K562 (cell line): ENCODE results near the gene CUEDC2. TPM values are rescaled to one million over a fixed set of nuclear protein-coding genes. Genes with fewer than 3 reads are reported as not detected.

Source experiments
- ATAC-seq: fragments of 200-7000 bp; cut with Tn5 transposase; 3 replicates; pipeline ENCODE4 v1.9.1; 2020; ENCODE audit warnings: moderate library complexity
- BruUV-seq: library from RNA; stranded (reverse); fragments of 400-500 nt; replicated peaks from 2 replicates; lab custom pipeline; 2021; lab: Mats Ljungman, UMichigan
- CTCF ChIA-PET: fragments of 300-600 bp; formaldehyde crosslinking; extraction: SDS; loops from one replicate; lab custom pipeline; 2021; ENCODE audit warnings: low intra/inter-chr PET ratio; lab: Yijun Ruan, JAX
- POLR2A ChIA-PET: fragments of 300-600, 350-650 bp; sonication (Branson Sonifier 250); formaldehyde crosslinking; extraction: SDS; loops from one replicate; lab custom pipeline; 2021; ENCODE audit warnings: antibody characterized with exemption, inconsistent platforms; lab: Yijun Ruan, JAX
- DNase-seq, 4 experiments: peaks; one replicate each; pipeline versions ENCODE4 v3.0.0 to v3.0.0-alpha.2; 2011 to 2018; ENCODE audit warnings: low spot score in 3 of 4, mixed read lengths in 3 of 4; ENCODE audit errors: extremely low read depth in 1 of 4
- FAIRE-seq: peaks from 2 replicates; lab custom pipeline; 2011; peaks lifted over from hg19 to GRCh38; lab: Jason Lieb, UNC
- H2AFZ ChIP-seq: 2 replicates; pipeline ENCODE4 v1.6.0; 2011; ENCODE audit warnings: low read depth, low read length, control low read depth, inconsistent platforms
- H3K27ac ChIP-seq: fragments of 200-600 bp; 3 replicates; pipeline ENCODE4 v1.8.0; 2011; ENCODE audit warnings: low read depth, mild to moderate bottlenecking, control low read depth, inconsistent platforms, low read length, moderate library complexity, mixed read lengths; ENCODE audit errors: extremely low read depth
- H3K27me3 ChIP-seq, 2 experiments: fragments of 300-600 bp in 1 of 2; 2 replicates in 1 of 2; 3 replicates in 1 of 2; pipeline versions ENCODE4 v1.6.0 to v1.8.0; 2011; ENCODE audit warnings: inconsistent platforms in 2 of 2, low read length in 2 of 2, mild to moderate bottlenecking in 1 of 2, mixed read lengths in 1 of 2, moderate library complexity in 1 of 2; ENCODE audit not compliant: control insufficient read depth in 2 of 2, insufficient read depth in 2 of 2
- H3K36me3 ChIP-seq: fragments of 300-600 bp; 3 replicates; pipeline ENCODE4 v1.8.0; 2011; ENCODE audit warnings: mild to moderate bottlenecking, low read length, inconsistent platforms; ENCODE audit not compliant: control insufficient read depth, insufficient read depth
- H3K4me1 ChIP-seq, 2 experiments: fragments of 200-600 bp in 1 of 2; replicated peaks in 1 of 2; 2 replicates in 1 of 2; 3 replicates in 1 of 2; pipeline versions ENCODE4 v1.5.1 to v1.8.0; 2011; ENCODE audit warnings: inconsistent platforms in 2 of 2, low read length in 2 of 2, mild to moderate bottlenecking in 1 of 2, mixed read lengths in 1 of 2, moderate library complexity in 1 of 2; ENCODE audit not compliant: control insufficient read depth in 2 of 2, insufficient read depth in 2 of 2
- H3K4me2 ChIP-seq: 2 replicates; pipeline ENCODE4 v1.6.1; 2011; ENCODE audit warnings: low read length, control low read depth, inconsistent platforms, mixed read lengths; ENCODE audit not compliant: insufficient read depth
- H3K4me3 ChIP-seq: fragments of 200-600 bp; sonication (generic), shearing (Covaris generic); 2 replicates; pipeline ENCODE4 v1.5.1; 2016; ENCODE audit warnings: control low read depth, inconsistent platforms
- H3K79me2 ChIP-seq: fragments of 200-600 bp; 3 replicates; pipeline ENCODE4 v1.8.0; 2011; ENCODE audit warnings: low read length, inconsistent platforms; ENCODE audit not compliant: control insufficient read depth, insufficient read depth
- H3K9ac ChIP-seq, 2 experiments: 2 replicates each; pipeline versions ENCODE4 v1.6.0 to v1.6.1; 2011; ENCODE audit warnings: low read depth in 2 of 2, low read length in 2 of 2, control low read depth in 1 of 2, inconsistent platforms in 1 of 2, mild to moderate bottlenecking in 1 of 2, mixed read lengths in 1 of 2; ENCODE audit not compliant: insufficient read depth in 1 of 2
- H3K9me1 ChIP-seq: one replicate; pipeline ENCODE4 v1.6.0; 2011; ENCODE audit warnings: inconsistent platforms, mild to moderate bottlenecking, low read length, moderate library complexity; ENCODE audit not compliant: control insufficient read depth, insufficient read depth
- H3K9me3 ChIP-seq: replicated peaks from 2 replicates; pipeline ENCODE4 v1.5.1; 2011; ENCODE audit warnings: low read depth, low read length, inconsistent platforms; ENCODE audit not compliant: control insufficient read depth, insufficient read depth
- H4K20me1 ChIP-seq: replicated peaks from 2 replicates; pipeline ENCODE4 v1.6.1; 2011; ENCODE audit warnings: low read length, inconsistent platforms, mixed read lengths; ENCODE audit not compliant: control insufficient read depth, insufficient read depth
- ATF4 ChIP-seq: fragments of 450-650 bp; formaldehyde crosslinking; IDR thresholded peaks from 2 replicates; pipeline ENCODE4 v1.4.0; 2022; ENCODE audit warnings: mild to moderate bottlenecking, moderate library complexity
- FOXK2 ChIP-seq, 2 experiments: fragments of 450-650 bp; IDR thresholded peaks in 1 of 2; conservative IDR thresholded peaks in 1 of 2; 2 replicates each; pipeline ENCODE4 v1.6.1; 2016; ENCODE audit warnings: low read depth in 2 of 2, mild to moderate bottlenecking in 1 of 2
- HDAC8 ChIP-seq: fragments of 450-650 bp; IDR thresholded peaks from 2 replicates; pipeline ENCODE4 v1.6.1; 2016; ENCODE audit warnings: mild to moderate bottlenecking, missing genetic modification characterization, moderate library complexity, missing compliant biosample characterization
- NFIX ChIP-seq: fragments of 250-450 bp; sonication (Bioruptor Pico); IDR thresholded peaks from 2 replicates; pipeline ENCODE4 v1.4.0; 2020; ENCODE audit warnings: low read depth, mild to moderate bottlenecking, moderate library complexity
- TCF7 ChIP-seq: sonication (generic); IDR thresholded peaks from 2 replicates; pipeline ENCODE4 v1.6.1; 2016; ENCODE audit warnings: antibody characterized with exemption, borderline replicate concordance
- TEAD2 ChIP-seq: fragments of 450-650 bp; IDR thresholded peaks from 2 replicates; pipeline ENCODE4 v1.6.1; 2016; ENCODE audit warnings: missing genetic modification characterization, control low read depth, missing compliant biosample characterization
- ZFP91 ChIP-seq: sonication (generic); formaldehyde crosslinking; IDR thresholded peaks from 2 replicates; pipeline ENCODE4 v1.8.0; 2022; ENCODE audit warnings: mild to moderate bottlenecking, missing genetic modification reagents
- ZNF274 ChIP-seq: IDR thresholded peaks from 2 replicates; pipeline ENCODE4 v1.6.1; 2011; ENCODE audit warnings: low read depth, mild to moderate bottlenecking, low read length, moderate library complexity, borderline replicate concordance
- ZNF324 ChIP-seq: fragments of 250-450 bp; sonication (Bioruptor Pico); IDR thresholded peaks from 2 replicates; pipeline ENCODE4 v1.4.0; 2020; ENCODE audit warnings: mild to moderate bottlenecking
- WGBS: fragments of 100-300 bp; shearing (Covaris generic); methylation state at CpG from one replicate; pipeline ENCODE4 v1.1.6; 2016; ENCODE audit warnings: low coverage, mixed read lengths; ENCODE audit not compliant: insufficient coverage; ENCODE audit errors: missing lambda C conversion rate; 5-methylcytosine and 5-hydroxymethylcytosine counted together
- in situ Hi-C: fragments of 300-500 bp; cut with MboI; formaldehyde crosslinking; loops from 4 replicates; pipeline ENCODE4 v1.15.0; 2018; ENCODE audit warnings: inconsistent platforms, mixed read lengths
- intact Hi-C: fragments of 100-400 bp; cut with micrococcal nuclease; formaldehyde crosslinking; loops from 2 replicates; pipeline ENCODE4 v1.14.2; 2022
- polyA plus RNA-seq, 8 experiments: library from polyadenylated mRNA; depleted of rRNA in 4 of 8; stranded (reverse) in 5 of 8; unstranded in 3 of 8; fragments of >200 nt; fragmentation: Nextera tagmentation in 2 of 8; fragmentation: Illumina TruSeq in 1 of 8; extraction: Ambion mirVana in 2 of 8; extraction: Trizol in 1 of 8; gene quantifications; 2 replicates each; pipeline versions ENCODE4 v1.2.1 to v1.2.3, GENCODE V29; 2011 to 2014; ENCODE audit warnings: inconsistent platforms in 1 of 8, missing spikeins in 1 of 8
- total RNA-seq, 7 experiments: library from RNA; depleted of rRNA in 6 of 7; stranded (reverse); fragments of >200 nt in 6 of 7; fragmentation: Illumina TruSeq in 2 of 7; extraction: Trizol in 2 of 7; gene quantifications; 2 replicates each; pipeline versions ENCODE4 v1.2.1 to v1.2.3, GENCODE V29; 2011 to 2021; ENCODE audit warnings: low replicate concordance in 1 of 7
- TF ChIP-seq, protein P1 (sequence below), 2 experiments: fragments of 450-650 bp; IDR thresholded peaks; 2 replicates each; pipeline ENCODE4 v1.6.1; 2016; ENCODE audit warnings: mild to moderate bottlenecking in 2 of 2, borderline replicate concordance in 1 of 2, low read depth in 1 of 2, moderate library complexity in 1 of 2

The CUEDC2 gene
- total and polyA plus RNA-seq, 9 of the 15 experiments (the other 6 are each of a cell fraction or from before 2014, with no cell fraction given): 8.5 to 48.9 (median 27.4) TPM

GRCh38 chr10:102400598-102401341 lies 31.6 kb downstream of the CUEDC2 start:
- H3K27ac ChIP-seq: no peak overlapping the region
- POLR2A ChIA-PET: no interaction called here
- no TSS peak for BruUV-seq
- H3K9ac ChIP-seq: no peak overlapping the region
- no peak for FAIRE-seq
- CTCF ChIA-PET: no interaction called here
- in situ Hi-C loops (no loop called here), intact Hi-C loops (no loop called here)
- H3K4me3 ChIP-seq: no peak overlapping the region
- peaks cover 17 to 61% of the 10 kb centered on the region in 2 experiments; a peak in 4 of 5 replicates for H3K4me1 ChIP-seq
- H2AFZ ChIP-seq: no peak overlapping the region
- H3K9me1 ChIP-seq: no peaks in the 10 kb centered on the region
- no peaks in the 10 kb centered on the region for H3K9me3 ChIP-seq
- WGBS: 87% methylated on average over 6 of the region's 22 CpGs
- H4K20me1 ChIP-seq: no peaks in the 10 kb centered on the region
- H3K79me2 ChIP-seq: peaks cover 7% of the 10 kb centered on the region; the same call in 1 of the 3 replicates
- ATAC-seq: no peak
- DNase-seq: no peak
- no peaks in the 10 kb centered on the region for H3K27me3 ChIP-seq
- H3K4me2 ChIP-seq: no peak overlapping the region
- H3K36me3 ChIP-seq: peaks cover 16% of the 10 kb centered on the region; the same call in 1 of the 3 replicates
- TF ChIP-seq TEAD2 (tag) (no peak), TCF7 (no peak), ZNF274 (no peak), ATF4 (no peak), ZNF324 (CRISPR knock-in tag) (no peak), ZFP91 (CRISPR knock-in tag) (no peak), FOXK2 (conservative IDR thresholded peaks at IDR 0.05 in 1 of 2, IDR thresholded peaks at IDR 0.05 in 1 of 2; ENCODE audit: low read depth in 2 of 2) (no peak), HDAC8 (no peak), NFIX (CRISPR knock-in tag) (no peak)
- TF ChIP-seq, protein P1, sequence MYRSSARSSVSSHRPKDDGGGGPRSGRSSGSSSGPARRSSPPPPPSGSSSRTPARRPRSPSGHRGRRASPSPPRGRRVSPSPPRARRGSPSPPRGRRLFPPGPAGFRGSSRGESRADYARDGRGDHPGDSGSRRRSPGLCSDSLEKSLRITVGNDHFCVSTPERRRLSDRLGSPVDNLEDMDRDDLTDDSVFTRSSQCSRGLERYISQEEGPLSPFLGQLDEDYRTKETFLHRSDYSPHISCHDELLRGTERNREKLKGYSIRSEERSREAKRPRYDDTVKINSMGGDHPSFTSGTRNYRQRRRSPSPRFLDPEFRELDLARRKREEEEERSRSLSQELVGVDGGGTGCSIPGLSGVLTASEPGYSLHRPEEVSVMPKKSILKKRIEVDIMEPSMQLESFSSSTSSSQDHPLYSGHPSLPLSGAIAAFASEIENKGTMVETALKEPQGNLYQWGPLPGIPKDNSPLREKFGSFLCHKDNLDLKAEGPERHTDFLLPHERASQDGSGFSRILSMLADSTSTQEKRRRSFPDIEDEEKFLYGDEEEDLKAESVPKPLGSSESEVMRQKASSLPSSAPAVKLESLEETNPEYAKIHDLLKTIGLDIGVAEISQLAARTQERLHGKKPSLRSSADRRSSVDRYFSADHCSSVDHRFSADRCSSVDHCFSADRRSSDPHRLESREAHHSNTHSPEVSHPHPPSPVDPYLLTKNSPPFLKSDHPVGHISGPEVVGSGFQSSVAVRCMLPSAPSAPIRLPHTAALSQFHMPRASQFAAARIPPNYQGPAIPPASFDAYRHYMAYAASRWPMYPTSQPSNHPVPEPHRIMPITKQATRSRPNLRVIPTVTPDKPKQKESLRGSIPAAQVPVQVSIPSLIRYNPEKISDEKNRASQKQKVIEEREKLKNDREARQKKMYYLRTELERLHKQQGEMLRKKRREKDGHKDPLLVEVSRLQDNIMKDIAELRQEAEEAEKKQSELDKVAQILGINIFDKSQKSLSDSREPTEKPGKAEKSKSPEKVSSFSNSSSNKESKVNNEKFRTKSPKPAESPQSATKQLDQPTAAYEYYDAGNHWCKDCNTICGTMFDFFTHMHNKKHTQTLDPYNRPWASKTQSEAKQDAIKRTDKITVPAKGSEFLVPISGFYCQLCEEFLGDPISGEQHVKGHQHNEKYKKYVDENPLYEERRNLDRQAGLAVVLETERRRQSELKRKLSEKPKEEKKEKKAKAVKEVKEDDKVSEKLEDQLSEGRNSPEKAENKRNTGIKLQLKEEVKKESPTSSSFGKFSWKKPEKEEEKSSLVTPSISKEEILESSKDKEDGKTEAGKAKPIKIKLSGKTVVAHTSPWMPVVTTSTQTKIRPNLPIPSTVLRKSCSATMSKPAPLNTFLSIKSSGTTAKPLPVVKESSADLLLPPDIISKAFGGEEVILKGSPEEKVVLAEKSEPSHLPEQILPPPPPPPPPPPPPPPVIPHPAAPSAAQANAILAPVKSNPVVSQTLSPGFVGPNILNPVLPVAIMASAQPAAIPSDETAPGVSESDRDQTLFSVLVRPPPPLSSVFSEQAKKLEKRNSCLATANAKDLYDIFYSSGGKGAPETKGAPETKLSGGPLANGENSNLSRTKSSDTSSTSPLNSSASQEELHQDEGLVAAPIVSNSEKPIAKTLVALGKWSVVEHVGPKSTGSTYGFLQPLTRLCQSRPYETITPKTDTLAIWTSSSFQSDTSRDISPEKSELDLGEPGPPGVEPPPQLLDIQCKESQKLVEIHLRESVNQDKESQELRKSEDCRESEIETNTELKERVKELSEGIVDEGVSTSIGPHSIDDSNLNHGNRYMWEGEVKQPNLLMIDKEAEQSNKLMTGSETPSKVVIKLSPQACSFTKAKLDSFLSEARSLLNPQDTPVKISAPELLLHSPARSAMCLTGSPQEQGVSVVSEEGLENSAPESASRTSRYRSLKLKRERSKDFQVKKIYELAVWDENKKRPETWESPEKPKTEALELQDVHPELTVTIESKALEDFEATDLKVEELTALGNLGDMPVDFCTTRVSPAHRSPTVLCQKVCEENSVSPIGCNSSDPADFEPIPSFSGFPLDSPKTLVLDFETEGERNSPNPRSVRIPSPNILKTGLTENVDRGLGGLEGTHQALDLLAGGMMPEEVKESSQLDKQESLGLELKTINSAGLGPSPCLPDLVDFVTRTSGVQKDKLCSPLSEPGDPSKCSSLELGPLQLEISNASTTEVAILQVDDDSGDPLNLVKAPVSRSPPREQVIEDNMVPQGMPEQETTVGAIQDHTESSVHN (IDR thresholded peaks at IDR 0.05; ENCODE audit: borderline replicate concordance in 1 of 2, low read depth in 1 of 2): no peak
